IMR-90 (cell line): ENCODE data around the gene ORC1. TPM values are rescaled to one million over a fixed set of nuclear protein-coding genes. Genes with fewer than 3 reads are reported as not detected.

ENCODE experiments used
- ATAC-seq: fragments of 200-7000 bp; cut with Tn5 transposase; 2 replicates; pipeline ENCODE4 v1.9.1; 2020; ENCODE audit warnings: low read depth, mild to moderate bottlenecking, moderate library complexity
- BruUV-seq: library from RNA; stranded (reverse); fragments of 400-500 nt; replicated peaks from 2 replicates; lab custom pipeline; 2021; lab: Mats Ljungman, UMichigan
- CTCF ChIA-PET: fragments of 300-600 bp; formaldehyde crosslinking; extraction: SDS; loops from one replicate; lab custom pipeline; 2021; ENCODE audit warnings: antibody characterized with exemption; lab: Yijun Ruan, JAX
- POLR2A ChIA-PET: fragments of 300-600 bp; sonication (Branson Sonifier 250); formaldehyde crosslinking; loops from one replicate; lab custom pipeline; 2022; ENCODE audit warnings: antibody characterized with exemption; ENCODE audit not compliant: unreplicated experiment; lab: Charles Lee
- DNase-seq: peaks from one replicate; pipeline ENCODE4 v3.0.0; 2013
- H2AFZ ChIP-seq: replicated peaks from 2 replicates; pipeline ENCODE3; 2013; ENCODE audit warnings: low read length, mild to moderate bottlenecking; ENCODE audit not compliant: poor library complexity
- H2AK5ac ChIP-seq: 2 replicates; pipeline ENCODE4 v1.6.1; 2013; ENCODE audit warnings: low read depth, low read length, inconsistent platforms
- H2AK9ac ChIP-seq: replicated peaks from 2 replicates; pipeline ENCODE3; 2013; ENCODE audit warnings: mild to moderate bottlenecking, low read depth, low read length, moderate library complexity; ENCODE audit not compliant: poor library complexity
- H2BK120ac ChIP-seq: 2 replicates; pipeline ENCODE4 v1.6.1; 2013; ENCODE audit warnings: low read depth, low read length, inconsistent platforms
- H2BK15ac ChIP-seq: 3 replicates; pipeline ENCODE4 v1.6.1; 2013; ENCODE audit warnings: low read depth, low read length, inconsistent platforms
- H2BK20ac ChIP-seq: 2 replicates; pipeline ENCODE4 v1.6.1; 2013; ENCODE audit warnings: low read depth, mild to moderate bottlenecking, inconsistent platforms, low read length, moderate library complexity
- H2BK5ac ChIP-seq: 2 replicates; pipeline ENCODE4 v1.6.1; 2013; ENCODE audit warnings: mild to moderate bottlenecking, low read depth, low read length, inconsistent platforms; ENCODE audit not compliant: poor library complexity, severe bottlenecking
- H3K14ac ChIP-seq: replicated peaks from 2 replicates; pipeline ENCODE4 v1.6.1; 2013; ENCODE audit warnings: low read depth, low read length, inconsistent platforms
- H3K18ac ChIP-seq: 2 replicates; pipeline ENCODE4 v1.6.1; 2013; ENCODE audit warnings: low read depth, low read length, control low read depth
- H3K23ac ChIP-seq: 2 replicates; pipeline ENCODE4 v1.6.1; 2013; ENCODE audit warnings: low read depth, low read length, inconsistent platforms
- H3K27ac ChIP-seq: 2 replicates; pipeline ENCODE4 v1.5.1; 2013; ENCODE audit warnings: mild to moderate bottlenecking, control low read depth, low read length; ENCODE audit not compliant: insufficient read depth
- H3K27me3 ChIP-seq: 2 replicates; pipeline ENCODE4 v1.6.1; 2013; ENCODE audit warnings: low read length; ENCODE audit not compliant: control insufficient read depth, insufficient read depth
- H3K36me3 ChIP-seq: 2 replicates; pipeline ENCODE4 v1.6.1; 2013; ENCODE audit warnings: low read length, mixed read lengths; ENCODE audit not compliant: control insufficient read depth, insufficient read depth
- H3K4ac ChIP-seq: 2 replicates; pipeline ENCODE4 v1.6.1; 2013; ENCODE audit warnings: low read depth, low read length, inconsistent platforms
- H3K4me1 ChIP-seq: 2 replicates; pipeline ENCODE4 v1.6.1; 2013; ENCODE audit warnings: low read length, mixed read lengths; ENCODE audit not compliant: control insufficient read depth, insufficient read depth
- H3K4me2 ChIP-seq: 2 replicates; pipeline ENCODE4 v1.6.1; 2013; ENCODE audit warnings: low read depth, mild to moderate bottlenecking, control low read depth, low read length, moderate library complexity
- H3K4me3 ChIP-seq: 2 replicates; pipeline ENCODE4 v1.5.1; 2013; ENCODE audit warnings: low read depth, mild to moderate bottlenecking, control low read depth, low read length, moderate library complexity; ENCODE audit not compliant: insufficient read depth
- H3K56ac ChIP-seq: 2 replicates; pipeline ENCODE4 v1.6.1; 2013; ENCODE audit warnings: low read length, inconsistent platforms; ENCODE audit not compliant: insufficient read depth; ENCODE audit errors: extremely low read depth
- H3K79me1 ChIP-seq, 2 experiments: 2 replicates each; pipeline ENCODE4 v1.6.1; 2013; ENCODE audit warnings: low read length in 2 of 2, inconsistent platforms in 1 of 2, low read depth in 1 of 2
- H3K9ac ChIP-seq: 2 replicates; pipeline ENCODE4 v1.6.1; 2013; ENCODE audit warnings: low read depth, low read length, control low read depth
- H3K9me1 ChIP-seq: 2 replicates; pipeline ENCODE4 v1.6.1; 2013; ENCODE audit warnings: low read length, inconsistent platforms; ENCODE audit not compliant: insufficient read depth
- H3K9me3 ChIP-seq: 2 replicates; pipeline ENCODE4 v1.6.1; 2013; ENCODE audit warnings: low read length; ENCODE audit not compliant: control insufficient read depth, insufficient read depth
- H4K20me1 ChIP-seq: 2 replicates; pipeline ENCODE4 v1.6.1; 2013; ENCODE audit warnings: low read length, inconsistent platforms; ENCODE audit not compliant: insufficient read depth
- H4K5ac ChIP-seq: 2 replicates; pipeline ENCODE4 v1.6.1; 2013; ENCODE audit warnings: mild to moderate bottlenecking, low read depth, low read length, control low read depth
- H4K8ac ChIP-seq, 2 experiments: 2 replicates each; pipeline ENCODE4 v1.6.1; 2013; ENCODE audit warnings: low read depth in 2 of 2, low read length in 2 of 2, control low read depth in 1 of 2, inconsistent platforms in 1 of 2
- H4K91ac ChIP-seq: 2 replicates; pipeline ENCODE4 v1.6.1; 2013; ENCODE audit warnings: low read depth, low read length, inconsistent platforms; ENCODE audit not compliant: insufficient read depth
- CHD1 ChIP-seq: IDR thresholded peaks from 2 replicates; pipeline ENCODE4 v1.6.1; 2012; ENCODE audit warnings: low read depth, low read length, improper control_type of control experiment
- CTCF ChIP-seq: conservative IDR thresholded peaks from 2 replicates; pipeline ENCODE4 v1.5.1; 2012; ENCODE audit warnings: mild to moderate bottlenecking, low read depth, low read length, improper control_type of control experiment
- ELK1 ChIP-seq: fragments of 150-350 bp; IDR thresholded peaks from 2 replicates; pipeline ENCODE4 v1.6.1; 2016; ENCODE audit warnings: low read depth, mild to moderate bottlenecking, low read length, moderate library complexity, borderline replicate concordance
- FOS ChIP-seq: fragments of 150-350 bp; IDR thresholded peaks from 2 replicates; pipeline ENCODE4 v1.6.1; 2016; ENCODE audit warnings: low read depth, low read length
- MXI1 ChIP-seq: IDR thresholded peaks from 2 replicates; pipeline ENCODE4 v1.6.1; 2012; ENCODE audit warnings: low read depth, mild to moderate bottlenecking, low read length, moderate library complexity, borderline replicate concordance
- RAD21 ChIP-seq: IDR thresholded peaks from 2 replicates; pipeline ENCODE4 v1.6.1; 2012; ENCODE audit warnings: low read length, improper control_type of control experiment
- RCOR1 ChIP-seq: IDR thresholded peaks from 2 replicates; pipeline ENCODE4 v1.6.1; 2012; ENCODE audit warnings: mild to moderate bottlenecking, low read length, improper control_type of control experiment; ENCODE audit not compliant: insufficient replicate concordance
- RFX5 ChIP-seq: IDR thresholded peaks from 2 replicates; pipeline ENCODE4 v1.8.0; 2012; ENCODE audit warnings: low read depth, mild to moderate bottlenecking, low read length, moderate library complexity
- USF2 ChIP-seq: fragments of 150-350 bp; IDR thresholded peaks from 2 replicates; pipeline ENCODE4 v1.6.1; 2017; ENCODE audit warnings: mild to moderate bottlenecking, antibody characterized with exemption, low read length, low read depth
- WGBS, 2 experiments: methylation state at CpG; one replicate each; pipeline versions ENCODE4 v1.1.5 to v1.1.7; 2013; ENCODE audit warnings: missing lambda C conversion rate in 2 of 2; ENCODE audit not compliant: insufficient read length in 1 of 2; ENCODE audit errors: extremely low coverage in 2 of 2; 5-methylcytosine and 5-hydroxymethylcytosine counted together
- dilution Hi-C: fragments of 300-500 bp; cut with HindIII; formaldehyde crosslinking; loops from one replicate; pipeline ENCODE4 v1.14.3; 2018; ENCODE audit warnings: low sequenced_read_pairs; ENCODE audit not compliant: unreplicated experiment
- in situ Hi-C: fragments of 300-500 bp; cut with MboI; formaldehyde crosslinking; loops from 3 replicates; pipeline ENCODE4 v1.14.3; 2019; ENCODE audit warnings: low sequenced_read_pairs, inconsistent platforms, mixed read lengths
- intact Hi-C: fragments of 100-400 bp; cut with micrococcal nuclease; formaldehyde crosslinking; loops from 2 replicates; pipeline ENCODE4 v1.10.0; 2022
- polyA plus RNA-seq, 3 experiments: library from polyadenylated mRNA; depleted of rRNA; stranded (reverse); fragments of >200 nt; gene quantifications; 2 replicates each; pipeline ENCODE4 v1.2.3, GENCODE V29; 2012; ENCODE audit warnings: low replicate concordance in 1 of 3
- total RNA-seq: library from RNA; depleted of rRNA; stranded (reverse); fragments of >200 nt; gene quantifications from 2 replicates; pipeline ENCODE4 v1.2.3, GENCODE V29; 2012

ORC1 gene
- total and polyA plus RNA-seq, 2 of the 4 experiments (the other 2 are of a cell fraction) = 6.3 to 10.6 TPM

GRCh38 chr1:52364235-52364839 lies 39.9 kb downstream of the ORC1 start:
- no peak overlapping the region for H2AFZ ChIP-seq
- peaks cover 36% of the 10 kb centered on the region for H3K36me3 ChIP-seq
- no peak overlapping the region for H3K18ac ChIP-seq
- H2AK9ac ChIP-seq = peak overlapping the region; percentile 1
- H2BK5ac ChIP-seq = no peak overlapping the region
- H3K79me1 ChIP-seq = peaks cover 21 to 51% of the 10 kb centered on the region in 2 experiments
- 0 out of 2 replicates have a peak overlapping the region, but pooled peaks have one; percentile 5 for H3K4me2 ChIP-seq
- intact Hi-C loops (no loop called here), dilution Hi-C loops (no loop called here), in situ Hi-C loops (no loop called here)
- ChIA-PET POLR2A (no interaction called here), CTCF (interaction anchor here (0.9 kb wide), 1 partner anchor 16 kb away, joined by 3 read pairs; no protein-coding TSS in a partner anchor)
- H3K56ac ChIP-seq = 0 out of 2 replicates have a peak overlapping the region, but pooled peaks have one; percentile 11
- H3K4ac ChIP-seq = peak overlapping the region; percentile 46; the same call in 1 of the 2 replicates
- no peak overlapping the region for H3K4me3 ChIP-seq
- DNase-seq (no peak), ATAC-seq (no peak)
- no peak overlapping the region for H4K5ac ChIP-seq
- 96% methylated on average over 4 of the region's 5 CpGs; no CpG with 5 or more reads in 1 of the 2 experiments for WGBS, 2 experiments
- H3K27ac ChIP-seq = peak overlapping the region; percentile 6; the same call in 1 of the 2 replicates
- H3K9ac ChIP-seq = no peak overlapping the region; the same call in 1 of the 2 replicates
- peaks cover 12% of the 10 kb centered on the region; the same call in 1 of the 2 replicates for H4K20me1 ChIP-seq
- BruUV-seq = no TSS peak
- peak overlapping the region; percentile 39; the same call in 1 of the 2 replicates for H3K23ac ChIP-seq
- peaks cover 7% of the 10 kb centered on the region for H3K4me1 ChIP-seq
- H3K9me1 ChIP-seq = peaks cover 17% of the 10 kb centered on the region
- peak overlapping the region; percentile 54 for H3K14ac ChIP-seq
- no peak overlapping the region for H4K91ac ChIP-seq
- H4K8ac ChIP-seq = peak overlapping the region in 1 of 2 experiments; percentile 34; a peak in 2 of 4 replicates
- H3K9me3 ChIP-seq = no peaks in the 10 kb centered on the region
- H2BK15ac ChIP-seq = no peak overlapping the region
- TF ChIP-seq RFX5 (no peak), MXI1 (no peak), USF2 (no peak), ELK1 (no peak), FOS (no peak), CTCF (no peak), RCOR1 (no peak), CHD1 (no peak), RAD21 (no peak)
- no peak overlapping the region for H2BK20ac ChIP-seq
- H2BK120ac ChIP-seq = no peak overlapping the region
- H2AK5ac ChIP-seq = peak overlapping the region; percentile 44; the same call in 1 of the 2 replicates
- H3K27me3 ChIP-seq = no peaks in the 10 kb centered on the region
